Stimulated activated CD4-positive, alpha-beta T cell treated with anti-CD3 and anti-CD28 coated beads, TNF-alpha, amount 100 ng/mL, for 48 hours (primary cell): Measurements from ENCODE around the gene SLC3A2.
"Not testable (repeated sequence)": the region's sequence is repeated elsewhere in the genome, so short reads cannot be mapped to it uniquely, and the experiment has no call there.

Experiments used
- DNase-seq, 3 donors: peaks; one replicate each; pipeline ENCODE4 v3.0.0-alpha.2; 2020; ENCODE audit warnings: low read depth in 3 of 3

Gene SLC3A2

DNA sequence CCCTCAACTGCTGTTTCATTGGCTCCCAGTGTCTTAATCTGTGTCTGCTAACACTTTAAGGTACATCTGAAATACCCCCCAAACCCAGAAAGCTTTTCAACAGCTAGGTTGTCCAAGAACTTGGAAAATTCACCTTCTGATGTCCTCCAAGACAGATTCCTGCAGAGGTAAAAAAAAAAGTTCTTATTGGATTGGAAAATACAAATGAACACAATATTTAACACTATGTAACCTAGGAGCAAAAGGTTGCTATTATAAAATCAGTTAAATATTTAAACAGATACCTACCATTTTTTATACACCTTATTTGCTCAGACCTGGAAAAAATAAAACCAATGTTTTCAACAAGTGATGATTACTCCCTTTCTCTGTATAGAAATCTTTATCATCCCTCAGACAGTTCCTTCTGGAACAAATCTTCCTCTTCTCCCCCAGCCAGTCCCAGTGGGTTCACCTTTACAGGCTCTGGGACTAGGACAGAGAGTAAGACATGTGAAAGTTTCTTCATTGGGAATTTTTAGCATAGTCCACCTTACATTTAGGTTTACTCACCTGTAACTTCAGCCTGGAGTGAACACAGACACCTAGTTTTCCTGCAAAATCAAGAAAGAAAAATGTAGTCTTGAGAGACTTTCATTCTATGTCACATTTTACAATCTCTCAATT is 28.0 kb upstream of the SLC3A2 start:
- DNase-seq = no peak

DNA sequence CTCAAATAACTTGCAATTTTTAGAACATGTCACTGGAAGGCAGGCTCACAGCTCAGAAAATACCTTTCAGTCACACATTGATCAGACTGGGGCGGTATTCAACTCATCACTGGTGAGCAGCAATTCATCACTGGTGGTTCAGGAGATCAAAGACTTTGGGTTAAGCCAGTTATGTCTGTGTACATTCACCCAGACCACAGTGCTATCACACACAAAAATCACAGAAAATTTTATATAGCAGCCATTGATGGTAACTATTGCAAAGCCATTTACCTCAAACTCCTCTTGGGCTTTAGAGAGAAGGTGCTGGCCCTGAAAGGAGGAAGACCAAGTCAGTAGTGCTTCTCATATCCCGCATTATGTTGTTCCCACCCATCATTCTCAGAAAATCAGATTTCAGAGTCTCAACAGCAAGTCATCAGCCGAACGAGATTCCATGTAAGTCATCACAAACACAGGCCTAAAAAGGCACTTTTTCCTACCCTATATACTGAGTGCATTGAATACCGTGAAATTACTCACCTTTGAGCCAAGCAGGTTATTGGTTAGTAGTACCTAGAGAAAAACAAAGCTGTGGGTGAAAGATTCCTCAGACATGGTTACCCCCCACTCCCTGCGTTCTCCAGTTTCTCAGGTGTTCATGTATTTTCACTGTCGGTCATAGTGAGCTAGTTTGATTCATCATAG is 27.3 kb upstream of the SLC3A2 start:
- no peak for DNase-seq

DNA sequence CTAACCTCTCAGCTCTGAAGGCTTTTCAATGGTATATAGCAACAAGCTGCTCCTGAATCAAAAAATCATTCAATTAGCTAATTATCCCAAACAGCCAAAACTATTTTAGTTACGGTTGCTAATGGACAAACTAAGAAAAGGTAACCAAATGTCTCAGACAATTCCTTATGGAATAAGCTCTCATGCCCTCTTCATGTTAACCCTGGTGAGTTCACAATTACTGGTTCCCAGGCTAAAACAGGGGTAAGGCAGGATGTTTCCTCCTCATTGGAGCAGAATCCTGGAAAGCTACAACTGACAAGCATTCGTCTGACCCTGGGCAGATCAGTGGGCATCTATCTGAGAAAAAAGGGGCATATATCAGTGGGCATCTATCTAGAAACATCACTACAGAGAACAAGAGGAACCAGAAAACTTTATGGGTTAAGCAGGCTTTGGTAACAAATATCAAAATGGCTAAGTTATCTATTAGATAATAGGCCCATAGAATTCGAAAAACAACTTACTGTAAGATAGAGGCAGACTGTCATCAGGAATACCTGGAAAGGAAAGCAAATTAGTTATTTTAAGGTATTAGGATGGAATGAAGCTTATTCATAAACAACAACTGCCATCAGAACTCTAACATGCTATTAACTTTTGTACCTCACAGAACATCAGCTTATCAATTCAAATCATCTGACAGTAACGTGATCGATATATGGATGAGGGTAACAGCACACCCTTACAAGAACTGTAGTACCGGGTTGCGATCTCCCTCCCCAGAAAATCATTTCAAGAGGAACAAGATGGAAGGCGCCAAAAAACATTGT is 26.5 kb upstream of the SLC3A2 start:
- DNase-seq = no peak

DNA sequence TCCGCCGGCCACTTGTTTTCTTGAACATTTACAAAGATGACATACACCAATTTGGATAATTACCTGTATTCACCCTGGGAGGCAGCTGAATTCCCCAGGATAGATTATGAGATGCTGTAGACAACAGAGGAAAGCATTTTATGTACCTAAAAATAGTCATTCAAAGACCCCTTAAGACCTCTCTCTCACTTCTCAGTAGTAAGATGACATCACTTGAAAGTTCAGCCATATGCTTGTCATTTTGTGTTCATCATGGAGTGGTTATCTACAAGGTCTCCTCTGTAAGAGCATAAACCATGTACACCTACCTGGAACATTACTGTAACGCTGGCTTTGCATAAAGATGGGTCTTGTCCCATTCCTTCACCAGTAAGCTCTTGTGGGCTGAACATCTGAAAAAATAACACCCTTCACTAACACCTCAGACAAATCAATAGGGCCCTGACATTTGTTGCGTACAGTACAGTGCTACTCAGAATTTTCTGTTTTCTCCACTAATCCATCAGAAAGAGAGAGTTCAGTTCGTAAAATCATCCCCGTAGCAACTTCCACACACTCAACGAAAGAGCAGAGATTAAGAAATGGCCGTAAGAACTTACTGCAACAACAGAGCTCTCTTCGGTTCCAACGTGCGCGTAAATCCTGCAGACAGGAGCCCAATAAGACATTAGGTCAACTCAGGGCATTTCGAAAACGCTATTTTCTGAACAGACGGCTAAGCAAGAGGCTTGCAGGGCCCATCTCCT is 25.7 kb upstream of the SLC3A2 start:
- no peak for DNase-seq

DNA sequence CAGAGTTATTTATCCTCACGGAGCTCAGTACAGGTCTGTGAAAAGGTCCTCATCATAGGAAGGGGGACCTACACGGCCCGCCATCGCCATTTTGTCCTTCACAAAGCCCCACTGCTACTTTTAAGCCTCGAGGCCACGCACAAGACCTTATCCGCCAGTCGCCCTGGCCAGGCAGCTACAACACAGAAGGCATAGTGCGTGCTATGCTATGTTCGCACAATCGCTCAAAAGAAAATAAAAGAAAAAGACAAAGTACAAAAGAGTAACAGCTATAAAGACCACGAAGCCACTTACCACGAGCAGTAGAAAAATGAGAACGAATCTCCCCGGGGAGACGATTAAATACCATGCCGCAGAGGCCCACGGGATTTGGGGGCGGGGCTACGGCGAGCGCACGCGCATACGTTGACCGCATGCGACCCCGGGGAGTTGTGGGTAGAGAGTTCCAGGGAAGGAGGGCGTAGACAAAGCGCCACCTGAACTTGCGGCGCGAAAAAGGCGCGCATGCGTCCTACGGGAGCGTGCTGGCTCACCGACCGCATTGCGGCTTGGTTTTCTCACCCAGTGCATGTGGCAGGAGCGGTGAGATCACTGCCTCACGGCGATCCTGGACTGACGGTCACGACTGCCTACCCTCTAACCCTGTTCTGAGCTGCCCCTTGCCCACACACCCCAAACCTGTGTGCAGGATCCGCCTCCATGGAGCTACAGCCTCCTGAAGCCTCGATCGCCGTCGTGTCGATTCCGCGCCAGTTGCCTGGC is 24.9 kb upstream of the SLC3A2 start:
- peak; percentile 97 to 98 (median 98) for DNase-seq

DNA sequence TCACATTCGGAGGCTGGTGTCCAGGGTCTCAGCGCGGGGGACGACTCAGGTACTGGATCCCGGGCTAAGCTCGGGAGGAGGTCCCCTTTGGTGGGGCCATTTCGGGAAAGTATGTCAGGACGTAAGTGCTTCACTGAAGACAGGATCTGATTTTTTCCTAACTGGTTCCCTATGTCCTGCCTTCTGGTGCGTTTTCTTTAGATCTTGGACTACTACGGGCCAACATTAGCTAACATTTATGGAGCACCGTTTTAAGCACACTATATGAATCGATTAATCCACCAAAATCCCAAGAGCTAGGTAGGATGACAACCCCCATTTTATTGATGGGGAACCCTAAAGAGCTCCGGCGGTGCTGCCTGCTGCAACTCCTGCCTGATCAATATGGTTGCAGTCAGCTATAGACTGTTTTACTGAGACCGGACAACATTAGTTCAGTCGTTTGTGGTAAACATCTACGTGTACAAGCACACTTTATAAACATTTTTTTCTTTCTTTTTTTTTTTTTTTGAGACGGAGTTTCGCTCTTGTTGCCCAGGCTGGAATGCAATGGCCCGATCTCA is 24.3 kb upstream of the SLC3A2 start:
- DNase-seq = no peak

DNA sequence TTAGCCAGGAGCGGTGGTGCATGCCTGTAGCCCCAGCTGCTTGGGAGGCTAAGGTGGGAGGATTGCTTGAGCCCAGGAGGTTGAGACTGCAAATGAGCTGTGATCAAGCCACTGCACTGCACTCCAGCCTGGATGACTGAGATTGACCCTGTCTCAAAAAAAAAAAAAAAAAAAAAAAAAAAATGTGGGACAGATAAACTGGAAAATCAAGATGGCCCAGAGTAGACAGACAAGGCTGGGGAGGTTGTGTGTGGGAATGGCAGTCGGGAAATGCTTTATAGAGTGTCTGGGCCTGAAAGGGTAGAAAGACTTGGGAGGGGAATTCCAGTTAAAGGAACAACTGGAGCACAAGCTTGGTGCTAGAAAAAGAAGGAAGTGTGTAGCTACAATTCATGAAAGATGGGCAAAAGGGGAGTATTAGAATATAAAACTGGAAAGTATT is 23.1 kb upstream of the SLC3A2 start:
- DNase-seq = no peak

DNA sequence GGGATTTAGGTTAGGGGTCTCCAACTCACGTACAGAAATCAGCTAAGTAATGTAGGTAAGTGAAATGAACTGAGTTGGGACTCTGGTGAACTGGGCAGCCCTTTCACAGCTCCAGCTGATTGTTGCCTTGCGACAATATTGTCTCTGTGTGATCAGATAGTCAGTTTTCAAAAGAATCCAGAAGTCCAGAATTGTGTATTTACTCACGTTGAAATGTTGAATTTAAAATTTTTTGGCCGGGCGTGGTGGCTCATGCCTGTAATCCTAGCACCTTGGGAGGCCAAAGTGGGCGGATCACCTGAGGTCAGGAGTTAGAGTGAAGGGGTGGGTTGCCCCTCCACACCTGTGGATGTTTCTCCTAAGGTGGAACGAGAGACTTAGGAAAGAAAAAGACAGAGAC is 22.5 kb upstream of the SLC3A2 start:
- DNase-seq = no peak

DNA sequence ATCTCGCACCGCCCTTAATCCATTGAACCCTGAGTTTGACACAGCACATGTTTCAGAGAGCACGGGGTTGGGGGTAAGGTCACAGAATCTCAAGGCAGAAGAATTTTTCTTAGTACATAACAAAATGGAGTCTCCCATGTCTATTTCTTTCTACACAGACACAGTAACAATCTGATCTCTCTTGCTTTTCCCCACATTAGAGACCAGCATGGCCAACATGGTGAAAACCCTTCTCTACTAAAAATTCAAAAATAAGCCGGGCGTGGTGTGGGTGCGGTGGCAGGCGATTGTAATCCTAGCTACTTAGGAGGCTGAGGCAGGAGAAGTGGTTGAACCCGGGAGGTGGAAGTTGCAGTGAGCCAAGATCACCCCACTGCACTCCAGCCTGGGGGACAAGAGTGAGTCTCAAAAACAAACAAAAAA is 21.4 kb upstream of the SLC3A2 start:
- not testable (repeated sequence) for DNase-seq

DNA sequence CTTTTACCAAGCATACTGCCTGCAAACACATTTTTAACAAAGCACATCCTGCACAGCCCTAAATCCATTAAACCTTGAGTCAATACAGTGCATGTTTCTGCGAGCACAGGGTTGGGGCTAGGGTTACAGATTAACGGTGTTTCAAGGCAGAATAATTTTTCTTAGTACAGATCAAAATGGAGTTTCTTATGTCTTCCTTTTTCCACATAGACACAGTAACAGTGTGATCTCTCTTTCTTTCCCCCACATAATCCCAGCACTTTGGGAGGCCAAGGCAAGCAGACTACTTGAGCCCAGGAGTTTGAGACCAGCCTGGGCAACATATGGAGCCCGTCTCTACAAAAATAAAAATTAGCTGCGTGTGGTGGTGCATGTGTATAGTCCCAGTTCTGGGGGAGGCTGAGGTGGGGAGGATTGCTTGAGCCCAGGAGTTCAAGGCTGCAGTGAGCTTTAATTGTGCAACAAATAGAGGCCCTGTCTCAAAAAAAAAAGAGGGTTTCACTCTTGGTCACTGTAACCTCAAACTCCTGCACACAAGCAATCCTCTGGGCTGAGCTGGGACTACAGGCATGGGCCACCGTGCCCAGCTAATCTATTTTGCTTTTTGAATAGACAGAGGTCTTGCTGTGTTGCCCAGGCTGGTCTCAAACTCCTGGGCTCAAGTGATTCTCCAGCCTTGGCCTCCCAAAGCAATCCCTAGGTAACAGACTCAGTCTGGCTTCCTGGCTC is 19.7 kb upstream of the SLC3A2 start:
- no peak for DNase-seq

DNA sequence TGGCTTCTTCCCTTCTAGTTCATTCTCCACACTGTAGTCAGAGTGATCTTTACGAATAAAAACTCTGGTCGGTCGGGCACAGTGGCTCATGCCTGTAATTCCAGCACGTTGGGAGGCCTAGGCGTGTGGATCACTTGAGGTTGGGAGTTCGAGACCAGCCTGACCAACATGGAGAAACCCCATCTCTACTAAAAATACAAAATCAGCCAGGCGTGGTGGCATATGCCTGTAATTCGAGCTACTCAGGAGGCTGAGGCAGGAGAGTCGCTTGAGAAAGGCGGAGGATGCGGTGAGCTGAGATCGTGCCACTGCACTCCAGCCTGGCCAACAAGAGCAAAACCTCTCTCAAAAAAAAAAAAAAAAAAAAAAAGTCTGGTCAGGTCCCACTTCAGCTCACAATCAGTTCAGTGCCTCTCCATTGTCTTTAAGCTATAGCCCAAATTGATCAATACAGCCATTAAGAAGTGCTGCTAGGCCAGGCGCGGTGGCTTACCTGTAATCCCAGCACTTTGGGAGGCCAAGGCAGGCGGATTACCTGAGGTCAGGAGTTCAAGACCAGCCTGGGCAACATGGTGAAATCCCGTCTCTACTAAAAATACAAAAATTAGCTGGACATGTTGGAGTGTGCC is 19.0 kb upstream of the SLC3A2 start:
- DNase-seq = not testable (repeated sequence)

DNA sequence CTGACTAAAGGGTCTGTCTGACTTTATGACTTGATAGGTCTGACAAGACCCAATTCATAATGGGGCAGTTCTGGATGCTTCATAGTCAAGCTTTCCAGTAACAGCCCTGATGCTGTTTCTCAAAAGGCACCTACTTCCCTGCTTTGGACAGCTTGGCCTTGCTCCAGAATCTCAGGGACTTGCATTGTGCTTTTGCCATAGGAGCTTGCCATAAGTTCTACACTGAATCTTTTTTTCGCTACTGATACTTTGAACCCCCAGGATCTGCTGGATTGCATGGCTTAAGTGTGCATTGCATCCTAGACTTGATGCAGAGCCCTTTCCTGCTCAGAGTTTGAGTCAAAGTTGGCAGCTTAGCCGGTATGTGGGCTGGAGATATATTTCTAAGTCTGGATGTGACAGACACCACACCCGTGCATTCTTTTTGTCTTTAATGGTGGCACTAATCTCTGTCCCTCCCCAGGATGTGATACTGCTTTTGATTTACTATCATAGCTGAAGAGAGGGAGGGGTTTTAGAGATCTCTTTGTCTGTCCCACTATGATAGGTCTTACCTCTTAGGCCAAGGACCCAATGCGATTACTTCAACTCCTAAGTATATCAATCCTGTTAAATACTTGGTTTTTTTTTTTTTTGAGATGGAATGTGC is 16.9 kb upstream of the SLC3A2 start:
- DNase-seq = no peak

DNA sequence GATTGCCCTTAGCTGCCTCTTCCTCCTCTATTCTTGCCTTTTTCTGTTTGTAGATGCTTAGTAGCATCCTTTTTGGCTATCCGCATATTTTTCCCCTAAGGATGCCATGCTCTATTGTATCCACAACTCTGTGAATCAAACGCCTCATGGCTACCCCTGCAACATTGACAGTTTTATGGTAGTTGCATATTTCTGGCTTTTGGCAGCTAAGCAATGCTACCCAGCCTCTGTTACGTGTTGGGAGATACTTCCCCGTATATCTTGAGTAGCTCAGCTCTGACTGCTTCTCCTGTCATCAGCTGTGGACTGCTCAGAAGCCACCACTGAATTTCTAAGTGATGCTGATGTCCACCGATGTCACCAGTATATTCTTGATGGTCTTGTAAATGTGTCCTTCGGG is 15.1 kb upstream of the SLC3A2 start:
- DNase-seq = no peak

DNA sequence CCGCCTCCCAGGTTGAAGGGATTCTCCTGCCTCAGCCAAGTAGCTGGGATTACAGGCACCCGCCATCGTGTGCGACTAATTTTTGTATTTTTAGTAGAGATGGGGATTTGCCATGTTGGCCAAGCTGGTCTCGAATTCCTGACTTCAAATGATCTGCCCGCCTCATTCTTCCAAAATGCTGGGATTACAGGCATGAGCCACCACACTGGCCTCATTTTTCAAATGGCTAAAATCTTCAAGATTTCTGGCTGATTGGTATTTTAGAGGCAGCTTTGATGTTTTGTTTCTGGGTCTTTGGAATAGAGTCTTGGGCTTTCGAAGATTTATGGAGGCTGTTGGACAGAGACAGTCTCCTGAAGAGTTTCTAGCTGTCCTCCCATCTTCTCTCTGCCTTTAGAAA is 5.8 kb upstream of the SLC3A2 start:
- no peak for DNase-seq

DNA sequence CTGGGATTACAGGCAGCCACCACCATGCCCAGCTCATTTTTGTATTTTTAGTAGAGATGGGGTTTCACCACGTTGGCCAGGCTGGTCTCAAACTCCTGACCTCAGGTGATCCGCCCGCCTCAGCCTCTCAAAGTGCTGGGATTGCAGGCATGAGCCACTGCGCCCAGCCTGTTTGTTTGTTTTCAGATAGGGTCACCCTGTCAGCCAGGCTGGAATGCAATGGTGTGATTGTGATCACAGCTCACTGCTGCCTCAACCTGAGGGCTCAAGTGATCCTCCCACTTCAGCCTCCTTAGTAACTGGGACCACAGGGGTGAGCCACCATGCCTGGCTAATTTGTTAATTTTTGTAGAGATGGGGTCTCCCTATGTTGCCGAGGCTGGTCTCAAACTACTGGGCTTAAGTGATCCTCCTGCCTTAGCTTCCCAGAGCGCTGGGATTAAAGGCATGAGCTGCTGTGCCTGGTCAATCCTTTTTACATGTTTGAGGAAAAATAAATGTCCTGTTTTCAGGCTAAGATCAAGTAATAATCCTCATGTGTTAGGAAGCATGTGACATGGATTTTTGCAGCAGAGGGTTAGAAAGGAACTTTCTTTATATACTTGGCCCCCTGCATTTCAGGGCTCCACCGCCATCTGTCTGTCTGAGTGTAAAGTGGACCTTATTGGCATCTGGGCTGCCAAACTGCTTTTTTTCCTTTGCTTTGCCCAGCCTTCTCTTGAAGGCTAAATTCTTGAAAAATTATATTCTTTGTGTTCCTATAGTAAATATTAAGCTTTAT is 4.8 kb upstream of the SLC3A2 start:
- DNase-seq = no peak

DNA sequence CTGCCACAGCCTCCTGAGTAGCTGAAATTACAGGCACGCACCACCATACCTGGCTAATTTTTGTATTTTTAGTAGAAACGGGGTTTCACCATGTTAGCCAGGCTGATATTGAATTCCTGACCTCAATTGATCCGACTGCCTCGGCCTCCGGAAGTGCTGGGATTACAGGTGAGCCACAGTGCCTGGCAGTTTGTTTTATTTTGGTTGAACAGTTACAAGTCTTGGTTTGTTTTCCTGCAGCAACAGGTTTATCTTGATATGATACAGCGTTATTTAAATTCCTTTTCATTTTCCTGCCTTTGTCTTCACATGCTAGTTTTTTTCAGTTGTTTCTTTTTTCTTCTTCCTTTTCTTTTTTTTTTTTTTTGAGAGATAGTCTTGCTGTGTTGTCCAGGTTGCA is 4.0 kb upstream of the SLC3A2 start:
- DNase-seq = no peak

DNA sequence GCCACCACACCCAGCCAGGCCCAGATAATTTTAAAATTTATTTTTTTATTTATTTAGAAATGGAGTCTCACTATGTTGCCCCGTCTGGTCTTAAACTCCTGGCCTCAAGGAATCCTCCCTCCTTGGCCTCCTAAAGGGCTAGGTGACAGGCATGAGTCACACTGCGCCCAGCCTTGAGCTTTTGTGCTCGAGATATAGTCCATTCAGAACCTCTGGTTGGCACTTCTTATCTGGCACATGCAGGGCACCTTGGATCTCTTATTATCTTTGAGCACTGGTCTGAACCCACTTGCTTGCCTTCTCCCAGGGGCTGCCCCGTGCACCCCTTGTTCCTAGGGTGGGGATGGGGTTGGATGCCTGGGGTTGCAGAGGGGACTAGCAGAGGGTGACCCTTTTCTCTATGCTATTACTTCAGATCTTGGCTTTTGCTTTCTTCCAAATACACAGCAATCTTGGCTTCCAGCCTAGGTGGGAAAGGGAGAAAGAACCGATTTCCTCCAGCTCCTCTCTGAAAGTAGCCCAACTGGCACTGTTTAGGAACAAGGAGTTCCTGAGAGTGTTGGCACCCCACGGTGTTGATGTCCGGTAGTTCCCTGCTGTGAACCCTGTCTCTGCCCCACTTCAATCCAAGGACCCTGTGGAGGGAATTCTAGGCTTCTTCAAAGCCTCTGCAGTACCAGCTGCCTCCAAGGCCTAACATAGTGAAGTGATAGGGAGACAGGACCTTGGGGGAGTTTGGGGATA is 1.3 kb upstream of the SLC3A2 start:
- DNase-seq = no peak
